Measurements from ENCODE around the gene F5.
"Not testable (repeated sequence)": the region's sequence is repeated elsewhere in the genome, so short reads cannot be mapped to it uniquely, and the experiment has no call there.

F5 gene

GRCh38 chr1:169511316-169512005 is 74.8 kb downstream of the F5 start:
- in situ Hi-C loops (cut with HindIII; ENCODE audit: low sequenced_read_pairs), result no loop called here

- in situ Hi-C loops (cut with HindIII; ENCODE audit: low sequenced_read_pairs), result no loop called here
These were observed 76.2 kb downstream of the F5 start for GRCh38 chr1:169510060-169510459.

- in situ Hi-C loops (cut with HindIII; ENCODE audit: low sequenced_read_pairs), result no loop called here
These were observed 76.9 kb downstream of the F5 start for GRCh38 chr1:169509354-169509753.

- in situ Hi-C loops (cut with HindIII; ENCODE audit: low sequenced_read_pairs), result no loop called here
These were observed 77.6 kb downstream of the F5 start for GRCh38 chr1:169508432-169509338.

- in situ Hi-C loops (cut with HindIII; ENCODE audit: low sequenced_read_pairs), result no loop called here
These were observed 78.9 kb downstream of the F5 start for GRCh38 chr1:169507413-169507812.

- in situ Hi-C loops (cut with HindIII; ENCODE audit: low sequenced_read_pairs), result not testable (repeated sequence)
These were observed 82.7 kb downstream of the F5 start for GRCh38 chr1:169503601-169504000.

- in situ Hi-C loops (cut with HindIII; ENCODE audit: low sequenced_read_pairs), result no loop called here
These were observed 86.5 kb downstream of the F5 start for GRCh38 chr1:169499807-169500206.

GRCh38 chr1:169497317-169497716 is 89.0 kb downstream of the F5 start:
- in situ Hi-C loops (cut with HindIII; ENCODE audit: low sequenced_read_pairs), result no loop called here

- in situ Hi-C loops (cut with HindIII; ENCODE audit: low sequenced_read_pairs), result no loop called here
These were observed 90.4 kb downstream of the F5 start for GRCh38 chr1:169495916-169496315.

- in situ Hi-C loops (cut with HindIII; ENCODE audit: low sequenced_read_pairs), result no loop called here
These were observed 91.1 kb downstream of the F5 start for GRCh38 chr1:169495046-169495775.

- in situ Hi-C loops (cut with HindIII; ENCODE audit: low sequenced_read_pairs), result no loop called here
These were observed 91.9 kb downstream of the F5 start for GRCh38 chr1:169494343-169494742.

GRCh38 chr1:169493251-169493650 is 93.0 kb downstream of the F5 start:
- in situ Hi-C loops (cut with HindIII; ENCODE audit: low sequenced_read_pairs), result no loop called here

- in situ Hi-C loops (cut with HindIII; ENCODE audit: low sequenced_read_pairs), result no loop called here
These were observed 94.4 kb downstream of the F5 start for GRCh38 chr1:169491845-169492281.

- in situ Hi-C loops (cut with HindIII; ENCODE audit: low sequenced_read_pairs), result no loop called here
These were observed 98.1 kb downstream of the F5 start for GRCh38 chr1:169488157-169488556.

GRCh38 chr1:169487561-169487960 is 98.7 kb downstream of the F5 start:
- in situ Hi-C loops (cut with HindIII; ENCODE audit: low sequenced_read_pairs), result no loop called here

- in situ Hi-C loops (cut with HindIII; ENCODE audit: low sequenced_read_pairs), result no loop called here
These were observed 99.1 kb downstream of the F5 start for GRCh38 chr1:169487133-169487532.

- in situ Hi-C loops (cut with HindIII; ENCODE audit: low sequenced_read_pairs), result no loop called here
These were observed 99.8 kb downstream of the F5 start for GRCh38 chr1:169486281-169487051.

- in situ Hi-C loops (cut with HindIII; ENCODE audit: low sequenced_read_pairs), result no loop called here
These were observed 100.6 kb downstream of the F5 start, which contains the start of gene SLC19A2 for GRCh38 chr1:169485431-169486280. SLC19A2 (minus strand) TSS chr1:169485944; CDS start chr1:169485766, 178 bp downstream.

- in situ Hi-C loops (cut with HindIII; ENCODE audit: low sequenced_read_pairs), result no loop called here
These were observed 101.4 kb downstream of the F5 start for GRCh38 chr1:169484683-169485430.
